ENCODE results near the gene TTC16. TPM values are rescaled to one million over a fixed set of nuclear protein-coding genes. Genes with fewer than 3 reads are reported as not detected.
A peak's percentile ranks its signal among the peaks of the same experiment; 100 is the strongest.

TTC16 gene
- total and polyA plus RNA-seq, 2 donors (not counting 3 experiments of a cell fraction or from before 2014, with no cell fraction given) = not detected

DNA sequence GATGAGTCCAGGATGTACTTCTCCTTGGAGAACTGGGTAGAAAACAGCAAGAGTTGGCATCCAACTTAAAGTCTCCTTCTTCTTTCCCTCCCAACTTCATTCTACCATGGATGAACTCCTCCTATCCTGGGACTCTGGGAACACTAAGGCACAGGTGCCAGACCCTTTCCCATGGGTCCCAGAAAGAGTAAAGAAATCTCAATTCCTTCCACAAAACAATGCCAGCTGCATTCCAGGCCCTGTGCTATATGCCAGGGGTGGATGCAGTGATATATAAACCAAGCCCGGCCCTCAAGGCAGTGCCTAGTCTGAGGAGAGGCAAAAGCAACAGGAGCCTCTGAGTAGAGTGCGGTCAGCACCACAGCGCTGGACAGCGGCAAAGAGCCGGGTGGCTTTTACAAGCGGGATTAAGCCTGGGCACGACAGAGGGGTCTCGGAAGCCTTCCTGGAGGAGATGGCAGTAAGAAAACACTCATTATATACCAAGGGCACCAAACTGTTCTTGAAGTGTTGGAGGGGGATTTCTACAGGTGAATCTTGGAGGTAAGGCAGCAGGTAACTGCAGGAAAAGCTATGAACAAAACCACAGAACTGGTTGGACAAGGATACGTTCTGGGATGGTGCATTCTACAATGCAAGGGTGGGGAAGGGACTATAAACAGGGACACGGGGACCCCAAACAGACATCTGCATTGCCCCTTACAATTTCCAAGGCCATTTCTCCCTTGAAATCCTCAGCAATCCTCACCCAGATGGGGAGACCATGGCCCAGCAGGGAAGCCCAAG is 35.6 kb downstream of the TTC16 start:
- CTCF ChIA-PET = interaction anchor here (1.2 to 1.4 kb wide), 3 partner anchors 12 to 17 kb away, joined by 3 to 4 read pairs (median 3); partner anchors contain the start of gene TOR2A

DNA sequence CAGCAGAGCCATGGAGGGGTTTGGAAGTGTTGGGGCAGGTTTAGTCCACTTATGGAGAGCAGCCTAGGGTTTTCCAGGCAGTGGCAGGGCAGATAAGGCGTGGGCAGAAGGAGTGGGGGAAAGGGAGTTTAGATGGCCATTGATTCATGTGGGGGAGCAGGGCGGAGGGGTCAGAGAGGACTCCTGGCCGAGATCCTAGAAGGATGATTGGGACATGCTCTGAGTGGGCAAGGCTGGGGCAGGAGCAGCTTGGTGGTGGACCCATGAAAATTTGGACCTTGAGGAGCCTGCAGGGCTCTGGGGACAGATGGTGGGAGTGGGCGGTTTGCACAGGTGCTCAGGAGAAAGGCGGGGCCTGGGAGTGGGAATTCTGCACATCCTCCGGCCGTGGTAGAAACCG is 37.3 kb downstream of the TTC16 start:
- peaks cover 3% of the 10 kb centered on the region for H4K20me1 ChIP-seq (replicated peaks; ENCODE audit: control insufficient read depth, extremely low read depth, insufficient read depth, low read length)
- peaks cover 12% of the 10 kb centered on the region for H3K4me1 ChIP-seq (ENCODE audit: control insufficient read depth, extremely low read depth, insufficient read depth, low read length)
- no peak overlapping the region for H2AFZ ChIP-seq (ENCODE audit: low read depth, low read length)
- H3K4me3 ChIP-seq (replicated peaks in 1 of 3; ENCODE audit: insufficient read depth in 1 of 3, low read depth in 1 of 3, low read length in 3 of 3) = no peak overlapping the region
- POLR2A ChIA-PET = no interaction called here
- CTCF ChIA-PET = interaction anchor here (1.2 kb wide), 1 partner anchor 117 kb away, joined by 3 read pairs; no protein-coding TSS in a partner anchor
- no TSS peak for BruUV-seq (replicated peaks)
- DNase-seq (ENCODE audit: low read depth, low spot score) (no peak), FAIRE-seq (no peak)
- no peak overlapping the region for H3K4me2 ChIP-seq (ENCODE audit: insufficient read depth, low read length)
- peaks cover 37% of the 10 kb centered on the region for H3K79me2 ChIP-seq (ENCODE audit: control insufficient read depth, insufficient read depth, low read length)
- dilution Hi-C loops (cut with MboI; ENCODE audit: extremely low pct_ligation_motif_present, low sequenced_read_pairs) (no loop called here), intact Hi-C loops (cut with micrococcal nuclease) (no loop called here)
- no peaks in the 10 kb centered on the region for H3K9me1 ChIP-seq (replicated peaks; ENCODE audit: control insufficient read depth, extremely low read depth, insufficient read depth, low read length)
- no peak overlapping the region for H3K27ac ChIP-seq (ENCODE audit: insufficient read depth, low read depth, low read length)
- H3K36me3 ChIP-seq (ENCODE audit: control insufficient read depth in 2 of 2, extremely low read depth in 1 of 2, insufficient read depth in 2 of 2, low read length in 2 of 2) = peaks cover 24 to 40% of the 10 kb centered on the region in 2 experiments
- H3K27me3 ChIP-seq (ENCODE audit: control insufficient read depth in 2 of 2, insufficient read depth in 2 of 2, low read length in 2 of 2) = no peaks in the 10 kb centered on the region
- no peaks in the 10 kb centered on the region for H3K9me3 ChIP-seq (replicated peaks; ENCODE audit: control insufficient read depth, insufficient read depth, low read length)
- TF ChIP-seq MYC (IDR thresholded peaks at IDR 0.05; ENCODE audit: low read depth, low read length) (no peak), GATA2 (IDR thresholded peaks at IDR 0.05; ENCODE audit: insufficient read depth, insufficient read length, low read depth, low read length) (no peak), EZH2 (IDR thresholded peaks at IDR 0.05; ENCODE audit: borderline replicate concordance, low read depth, low read length, severe bottlenecking) (no peak), FOS (IDR thresholded peaks at IDR 0.05; ENCODE audit: borderline replicate concordance, insufficient read depth, low read length) (no peak), JUN (IDR thresholded peaks at IDR 0.05; ENCODE audit: borderline replicate concordance, insufficient read depth, insufficient read length, low read depth) (no peak), POLR2A (IDR thresholded peaks at IDR 0.05; ENCODE audit: low read depth, low read length) (no peak), POLR2AphosphoS5 (IDR thresholded peaks at IDR 0.05; ENCODE audit: insufficient read depth, low read depth, low read length) (no peak)
- TF ChIP-seq, protein P1, sequence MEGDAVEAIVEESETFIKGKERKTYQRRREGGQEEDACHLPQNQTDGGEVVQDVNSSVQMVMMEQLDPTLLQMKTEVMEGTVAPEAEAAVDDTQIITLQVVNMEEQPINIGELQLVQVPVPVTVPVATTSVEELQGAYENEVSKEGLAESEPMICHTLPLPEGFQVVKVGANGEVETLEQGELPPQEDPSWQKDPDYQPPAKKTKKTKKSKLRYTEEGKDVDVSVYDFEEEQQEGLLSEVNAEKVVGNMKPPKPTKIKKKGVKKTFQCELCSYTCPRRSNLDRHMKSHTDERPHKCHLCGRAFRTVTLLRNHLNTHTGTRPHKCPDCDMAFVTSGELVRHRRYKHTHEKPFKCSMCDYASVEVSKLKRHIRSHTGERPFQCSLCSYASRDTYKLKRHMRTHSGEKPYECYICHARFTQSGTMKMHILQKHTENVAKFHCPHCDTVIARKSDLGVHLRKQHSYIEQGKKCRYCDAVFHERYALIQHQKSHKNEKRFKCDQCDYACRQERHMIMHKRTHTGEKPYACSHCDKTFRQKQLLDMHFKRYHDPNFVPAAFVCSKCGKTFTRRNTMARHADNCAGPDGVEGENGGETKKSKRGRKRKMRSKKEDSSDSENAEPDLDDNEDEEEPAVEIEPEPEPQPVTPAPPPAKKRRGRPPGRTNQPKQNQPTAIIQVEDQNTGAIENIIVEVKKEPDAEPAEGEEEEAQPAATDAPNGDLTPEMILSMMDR (IDR thresholded peaks at IDR 0.05; ENCODE audit: extremely low read depth in 1 of 2, insufficient read depth in 1 of 2, low read depth in 1 of 2, low read length in 2 of 2) = no peak
- TF ChIP-seq, protein P2, sequence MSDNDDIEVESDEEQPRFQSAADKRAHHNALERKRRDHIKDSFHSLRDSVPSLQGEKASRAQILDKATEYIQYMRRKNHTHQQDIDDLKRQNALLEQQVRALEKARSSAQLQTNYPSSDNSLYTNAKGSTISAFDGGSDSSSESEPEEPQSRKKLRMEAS (IDR thresholded peaks at IDR 0.05; ENCODE audit: insufficient read depth, insufficient read length) = no peak
- no peak overlapping the region for H3K9ac ChIP-seq (replicated peaks; ENCODE audit: extremely low read depth, insufficient read depth, low read length)

More for the DNA sequence above, 35.6 kb downstream of the TTC16 start:
- no TSS peak for BruUV-seq (replicated peaks)
- H2AFZ ChIP-seq (ENCODE audit: low read depth, low read length) = no peak overlapping the region
- peaks cover 35% of the 10 kb centered on the region for H3K79me2 ChIP-seq (ENCODE audit: control insufficient read depth, insufficient read depth, low read length)
- no peak overlapping the region for H3K27ac ChIP-seq (ENCODE audit: insufficient read depth, low read depth, low read length)
- no peaks in the 10 kb centered on the region for H3K9me3 ChIP-seq (replicated peaks; ENCODE audit: control insufficient read depth, insufficient read depth, low read length)
- no peak for DNase-seq (ENCODE audit: low read depth, low spot score)
- H3K4me3 ChIP-seq (replicated peaks in 1 of 3; ENCODE audit: insufficient read depth in 1 of 3, low read depth in 1 of 3, low read length in 3 of 3) = no peak overlapping the region
- TF ChIP-seq POLR2A (IDR thresholded peaks at IDR 0.05; ENCODE audit: low read depth, low read length) = peak; percentile 34
- TF ChIP-seq FOS (IDR thresholded peaks at IDR 0.05; ENCODE audit: borderline replicate concordance, insufficient read depth, low read length) = no peak
- FAIRE-seq = peak; percentile 61
- POLR2A ChIA-PET = no interaction called here
- H3K27me3 ChIP-seq (ENCODE audit: control insufficient read depth in 2 of 2, insufficient read depth in 2 of 2, low read length in 2 of 2) = no peaks in the 10 kb centered on the region
- peaks cover 3% of the 10 kb centered on the region for H4K20me1 ChIP-seq (replicated peaks; ENCODE audit: control insufficient read depth, extremely low read depth, insufficient read depth, low read length)
- H3K36me3 ChIP-seq (ENCODE audit: control insufficient read depth in 2 of 2, extremely low read depth in 1 of 2, insufficient read depth in 2 of 2, low read length in 2 of 2) = peaks cover 27 to 48% of the 10 kb centered on the region in 2 experiments
- intact Hi-C loops (cut with micrococcal nuclease) (no loop called here), dilution Hi-C loops (cut with MboI; ENCODE audit: extremely low pct_ligation_motif_present, low sequenced_read_pairs) (no loop called here)
- no peak overlapping the region for H3K4me2 ChIP-seq (ENCODE audit: insufficient read depth, low read length)
- no peak overlapping the region for H3K9ac ChIP-seq (replicated peaks; ENCODE audit: extremely low read depth, insufficient read depth, low read length)
- H3K9me1 ChIP-seq (replicated peaks; ENCODE audit: control insufficient read depth, extremely low read depth, insufficient read depth, low read length) = no peaks in the 10 kb centered on the region
- peaks cover 12% of the 10 kb centered on the region for H3K4me1 ChIP-seq (ENCODE audit: control insufficient read depth, extremely low read depth, insufficient read depth, low read length)
